Kidney epithelial cell (primary cell): ENCODE data around the gene MIEF1. TPM values are rescaled to one million over a fixed set of nuclear protein-coding genes. Genes with fewer than 3 reads are reported as not detected.

Experiments used
- DNase-seq: peaks from one replicate; pipeline ENCODE4 v3.0.0-alpha.2; 2010; ENCODE audit warnings: low read depth
- H3K27me3 ChIP-seq: 2 replicates; pipeline ENCODE4 v1.6.0; 2011; ENCODE audit warnings: low read length; ENCODE audit not compliant: control insufficient read depth, insufficient read depth
- H3K36me3 ChIP-seq: 2 replicates; pipeline ENCODE4 v1.5.1; 2011; ENCODE audit warnings: low read length; ENCODE audit not compliant: control insufficient read depth, insufficient read depth
- H3K4me3 ChIP-seq: 2 replicates; pipeline ENCODE4 v1.5.1; 2011; ENCODE audit warnings: low read depth, mild to moderate bottlenecking, control low read depth, low read length
- CTCF ChIP-seq: IDR thresholded peaks from 2 replicates; pipeline ENCODE4 v1.5.1; 2011; ENCODE audit warnings: mild to moderate bottlenecking, moderate library complexity, low read length, control low read depth, inconsistent platforms; ENCODE audit not compliant: insufficient read depth, poor library complexity, severe bottlenecking
- total RNA-seq: library from RNA; depleted of rRNA; stranded (reverse); fragments of >200 nt; gene quantifications from 2 replicates; pipeline ENCODE4 v1.2.3, GENCODE V29; 2015

MIEF1 gene
- total RNA-seq, 1 donor from 2014 or later, result 54.6 TPM

DNA sequence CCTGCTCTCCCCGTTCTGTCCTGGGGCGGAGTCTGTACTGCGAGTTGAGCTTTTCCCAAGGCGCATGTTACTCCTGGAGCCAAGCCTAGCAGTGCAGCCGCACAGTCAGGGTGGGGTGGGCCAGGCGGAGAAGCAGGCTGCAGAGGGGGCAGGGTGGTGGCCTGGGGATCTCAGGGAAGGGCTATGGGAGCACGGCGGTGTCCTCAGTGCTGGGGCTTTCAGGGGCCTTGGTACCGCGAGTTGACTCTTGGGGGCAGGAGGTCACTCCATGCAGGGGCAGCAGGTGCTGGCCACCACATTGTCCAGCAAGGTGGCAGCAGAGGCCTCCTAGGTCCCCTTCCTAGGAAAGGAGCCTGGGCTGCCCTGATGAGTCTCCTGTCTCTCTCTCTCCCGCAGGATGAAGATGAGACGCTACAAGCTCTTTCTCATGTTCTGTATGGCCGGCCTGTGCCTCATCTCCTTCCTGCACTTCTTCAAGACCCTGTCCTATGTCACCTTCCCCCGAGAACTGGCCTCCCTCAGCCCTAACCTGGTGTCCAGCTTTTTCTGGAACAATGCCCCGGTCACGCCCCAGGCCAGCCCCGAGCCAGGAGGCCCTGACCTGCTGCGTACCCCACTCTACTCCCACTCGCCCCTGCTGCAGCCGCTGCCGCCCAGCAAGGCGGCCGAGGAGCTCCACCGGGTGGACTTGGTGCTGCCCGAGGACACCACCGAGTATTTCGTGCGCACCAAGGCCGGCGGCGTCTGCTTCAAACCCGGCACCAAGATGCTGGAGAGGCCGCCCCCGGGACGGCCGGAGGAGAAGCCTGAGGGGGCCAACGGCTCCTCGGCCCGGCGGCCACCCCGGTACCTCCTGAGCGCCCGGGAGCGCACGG is 14.9 kb upstream of the MIEF1 start:
- Histone ChIP-seq H3K36me3 (no peaks in the 10 kb centered on the region), H3K27me3 (peaks cover 2% of the 10 kb centered on the region), H3K4me3 (no peak overlapping the region)
- no peak for TF ChIP-seq CTCF
- no peak for DNase-seq

- H3K27me3 ChIP-seq, result peaks cover 2% of the 10 kb centered on the region
- no peaks in the 10 kb centered on the region for H3K36me3 ChIP-seq
- H3K4me3 ChIP-seq, result no peak overlapping the region
- no peak for TF ChIP-seq CTCF
- DNase-seq, result no peak
Observed at GRCh38 chr22:39487826-39488520, 14.1 kb upstream of the MIEF1 start.

GRCh38 chr22:39488563-39489083 is 13.5 kb upstream of the MIEF1 start:
- H3K4me3 ChIP-seq, result no peak overlapping the region
- DNase-seq, result no peak
- no peaks in the 10 kb centered on the region for H3K36me3 ChIP-seq
- no peak for TF ChIP-seq CTCF
- H3K27me3 ChIP-seq, result peaks cover 2% of the 10 kb centered on the region

DNA sequence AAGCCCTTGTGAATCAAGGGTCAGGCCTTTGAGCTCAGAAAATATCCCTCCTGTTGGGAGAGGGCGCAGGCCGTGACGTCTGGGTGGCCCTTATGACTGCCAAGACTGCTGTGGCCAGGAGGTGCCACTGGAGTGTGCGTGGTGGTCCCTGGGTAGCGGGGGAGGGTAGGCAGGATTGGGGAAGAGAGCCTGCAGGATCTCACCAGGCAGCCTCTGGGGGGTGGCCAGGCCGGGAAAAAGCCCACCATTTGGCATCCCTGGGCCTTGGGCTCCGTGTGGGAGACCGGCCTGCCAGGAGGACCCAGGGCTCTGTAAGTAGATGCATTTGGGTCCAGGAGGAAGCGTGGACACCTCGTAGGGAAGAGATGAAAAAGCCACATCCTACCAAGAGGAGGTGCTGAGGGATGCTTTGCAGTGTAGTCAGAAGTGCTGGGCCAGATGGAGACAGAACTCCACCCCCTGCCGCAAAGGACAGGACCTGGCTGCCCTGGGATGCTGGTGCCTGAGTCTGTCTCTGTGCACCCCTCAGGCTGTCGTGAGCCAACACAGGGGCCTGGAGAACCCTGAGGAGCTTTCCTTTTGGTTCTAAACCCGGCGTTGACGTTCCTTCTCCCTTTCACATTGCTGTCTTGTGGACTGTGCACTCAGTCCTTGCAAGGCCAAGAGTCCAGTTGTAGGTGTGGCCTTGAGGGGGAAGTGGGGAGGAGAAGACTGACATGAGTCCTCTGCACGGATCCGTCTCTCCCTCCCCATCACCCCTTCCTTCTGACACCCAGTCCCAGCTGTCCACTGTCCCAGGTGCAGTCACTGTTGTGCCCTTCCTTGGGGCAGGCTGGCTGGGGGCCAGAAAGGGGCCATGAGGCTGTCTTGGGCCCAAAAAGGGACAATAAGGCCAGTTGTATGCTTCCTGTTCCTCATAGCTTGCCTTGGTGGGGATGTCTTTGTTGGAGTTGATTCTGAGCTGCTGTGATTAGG is 12.7 kb upstream of the MIEF1 start:
- TF ChIP-seq CTCF, result no peak
- H3K27me3 ChIP-seq, result no peaks in the 10 kb centered on the region
- no peak for DNase-seq
- H3K4me3 ChIP-seq, result no peak overlapping the region
- no peaks in the 10 kb centered on the region for H3K36me3 ChIP-seq

DNA sequence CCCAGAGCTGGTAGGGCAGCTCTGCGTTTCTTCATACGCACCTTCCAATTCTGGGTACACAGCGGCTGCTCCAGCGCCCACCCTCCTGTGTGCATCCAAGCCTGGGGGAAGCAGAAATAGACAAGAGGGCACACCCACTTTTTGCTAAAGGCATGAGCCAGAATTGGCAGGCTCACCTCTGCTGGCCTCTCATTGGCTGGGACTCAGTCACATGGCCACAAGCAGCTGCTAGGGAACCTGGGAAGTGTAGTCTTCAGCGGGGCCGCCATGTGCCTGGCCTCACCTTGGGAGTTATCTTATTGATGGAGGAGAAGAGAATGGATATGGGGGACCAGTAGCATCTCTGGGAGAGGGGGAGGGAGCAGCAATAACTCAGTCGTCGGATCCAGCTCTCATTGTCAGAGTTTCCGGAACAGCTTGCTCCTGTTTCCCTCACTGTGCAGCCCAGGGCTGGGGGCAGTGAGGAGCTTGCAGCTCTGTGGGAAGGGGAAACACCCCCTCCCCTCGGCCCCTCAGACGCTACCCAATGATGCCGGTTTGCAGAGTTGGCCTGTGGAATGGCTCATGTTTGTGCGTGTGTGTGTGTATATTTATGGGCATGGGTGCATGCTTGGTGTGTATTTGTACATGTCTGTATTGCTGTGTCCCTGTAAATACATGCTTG is 11.8 kb upstream of the MIEF1 start:
- no peak for DNase-seq
- no peak overlapping the region for H3K4me3 ChIP-seq
- TF ChIP-seq CTCF, result no peak
- H3K36me3 ChIP-seq, result no peaks in the 10 kb centered on the region
- H3K27me3 ChIP-seq, result no peaks in the 10 kb centered on the region
